GM08714 (cell line): ENCODE measurements around the gene PIGS.

Experiments
- H3K4me3 ChIP-seq: fragments of 200-500 bp; sonication (Bioruptor generic); 2 replicates; pipeline ENCODE4 v1.5.1; 2014; ENCODE audit warnings: mild to moderate bottlenecking, low read length, inconsistent platforms
- ZNF274 ChIP-seq: IDR thresholded peaks from 2 replicates; pipeline ENCODE4 v1.6.1; 2012; ENCODE audit warnings: mild to moderate bottlenecking, low read depth, low read length

The PIGS gene

GRCh38 chr17:28573040-28573380, 1.7 kb upstream of the PIGS start:
- no peak for TF ChIP-seq ZNF274
- H3K4me3 ChIP-seq = no peak overlapping the region

GRCh38 chr17:28572259-28573039, 1.1 kb upstream of the PIGS start:
- H3K4me3 ChIP-seq = no peak overlapping the region
- no peak for TF ChIP-seq ZNF274

GRCh38 chr17:28570716-28571360, 486 bp downstream of the PIGS start:
- TF ChIP-seq ZNF274 = no peak
- H3K4me3 ChIP-seq = peak overlapping the region; percentile 89

GRCh38 chr17:28569446-28569845, 1.9 kb downstream of the PIGS start:
- no peak for TF ChIP-seq ZNF274
- H3K4me3 ChIP-seq = peak overlapping the region; percentile 14; the same call in 1 of the 2 replicates

- no peak for TF ChIP-seq ZNF274
- peak overlapping the region; percentile 49; the same call in 1 of the 2 replicates for H3K4me3 ChIP-seq
Measured at GRCh38 chr17:28567604-28568003, 3.7 kb downstream of the PIGS start.

- no peak overlapping the region for H3K4me3 ChIP-seq
- TF ChIP-seq ZNF274 = no peak
Measured at GRCh38 chr17:28563475-28563874, 7.8 kb downstream of the PIGS start.

GRCh38 chr17:28555022-28555421, 16.3 kb downstream of the PIGS start:
- H3K4me3 ChIP-seq = no peak overlapping the region
- no peak for TF ChIP-seq ZNF274

- no peak for TF ChIP-seq ZNF274
- H3K4me3 ChIP-seq = no peak overlapping the region
Measured at GRCh38 chr17:28554565-28554964, 16.8 kb downstream of the PIGS start.

GRCh38 chr17:28553000-28553505, 18.3 kb downstream of the PIGS start:
- TF ChIP-seq ZNF274 = no peak
- H3K4me3 ChIP-seq = no peak overlapping the region

GRCh38 chr17:28552176-28552999, 18.9 kb downstream of the PIGS start, which contains the start of gene UNC119:
Gene UNC119, minus strand, starts transcription at chr17:28552624. Its CDS starts 67 bp downstream, at chr17:28552557.
- TF ChIP-seq ZNF274 = no peak
- peak within 1 kb of the TSS; percentile 78 for H3K4me3 ChIP-seq

- H3K4me3 ChIP-seq = peak overlapping the region; percentile 78
- no peak for TF ChIP-seq ZNF274
Measured at GRCh38 chr17:28551421-28552175, 19.7 kb downstream of the PIGS start.

- no peak for TF ChIP-seq ZNF274
- H3K4me3 ChIP-seq = peak overlapping the region; percentile 78; the same call in 1 of the 2 replicates
Measured at GRCh38 chr17:28550858-28551257, 20.5 kb downstream of the PIGS start.
